ENCODE measurements around the gene PYGB. TPM values are rescaled to one million over a fixed set of nuclear protein-coding genes. Genes with fewer than 3 reads are reported as not detected.
A peak's percentile ranks its signal among the peaks of the same experiment; 100 is the strongest.

The PYGB gene
- total RNA-seq, 1 donor, result 194 TPM

DNA sequence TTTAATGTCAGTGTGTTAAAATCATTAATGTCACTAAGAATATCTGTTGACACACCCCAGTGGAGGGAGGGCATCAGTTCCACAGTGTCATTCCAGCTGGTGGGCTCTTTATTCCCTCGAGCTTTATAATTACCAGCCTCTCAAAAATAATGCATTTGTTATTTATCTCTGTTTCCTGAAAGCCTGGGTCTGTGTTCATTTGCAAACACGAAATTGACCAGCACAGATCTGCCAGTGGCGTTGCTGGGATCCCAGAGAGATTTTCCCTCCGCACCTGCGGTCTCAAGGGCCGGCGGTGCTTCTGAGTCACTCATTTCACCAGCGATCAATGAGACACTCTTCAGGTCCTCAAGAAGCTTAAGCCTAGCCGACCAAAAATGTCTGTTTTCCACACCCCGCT, 5.7 kb upstream of the PYGB start:
- TF ChIP-seq CTCF (IDR thresholded peaks at IDR 0.05; ENCODE audit: extremely low read depth, low read depth, low read length), result no peak
- H3K27ac ChIP-seq (ENCODE audit: low read depth, low read length), result no peak overlapping the region
- peaks cover 28% of the 10 kb centered on the region for H3K4me1 ChIP-seq (ENCODE audit: insufficient read depth, low read length)
- no peaks in the 10 kb centered on the region for H3K36me3 ChIP-seq (ENCODE audit: insufficient read depth, low read length)
- no peaks in the 10 kb centered on the region for H3K79me2 ChIP-seq (ENCODE audit: insufficient read depth, low read length)
- no peaks in the 10 kb centered on the region for H3K27me3 ChIP-seq (ENCODE audit: insufficient read depth, low read length)
- no peaks in the 10 kb centered on the region for H4K20me1 ChIP-seq (ENCODE audit: insufficient read depth, low read length)
- peak; percentile 68 for DNase-seq (ENCODE audit: insufficient read length, low spot score, missing footprints)
- H3K4me3 ChIP-seq (ENCODE audit: insufficient read depth, low read length), result no peak overlapping the region
- no peak overlapping the region for H2AFZ ChIP-seq (ENCODE audit: low read length)
- no peaks in the 10 kb centered on the region for H3K9me3 ChIP-seq (ENCODE audit: low read depth, low read length)
- H3K4me2 ChIP-seq (ENCODE audit: insufficient read depth, low read length), result no peak overlapping the region

GRCh38 chr20:25243416-25243979, 4.4 kb upstream of the PYGB start:
- H2AFZ ChIP-seq (ENCODE audit: low read length), result no peak overlapping the region
- TF ChIP-seq CTCF (IDR thresholded peaks at IDR 0.05; ENCODE audit: extremely low read depth, low read depth, low read length), result no peak
- peaks cover 2% of the 10 kb centered on the region for H3K79me2 ChIP-seq (ENCODE audit: insufficient read depth, low read length)
- peaks cover 21% of the 10 kb centered on the region for H3K4me1 ChIP-seq (ENCODE audit: insufficient read depth, low read length)
- H3K27me3 ChIP-seq (ENCODE audit: insufficient read depth, low read length), result no peaks in the 10 kb centered on the region
- no peak overlapping the region for H3K4me3 ChIP-seq (ENCODE audit: insufficient read depth, low read length)
- H3K27ac ChIP-seq (ENCODE audit: low read depth, low read length), result no peak overlapping the region
- H3K36me3 ChIP-seq (ENCODE audit: insufficient read depth, low read length), result no peaks in the 10 kb centered on the region
- H3K9me3 ChIP-seq (ENCODE audit: low read depth, low read length), result no peaks in the 10 kb centered on the region
- H4K20me1 ChIP-seq (ENCODE audit: insufficient read depth, low read length), result no peaks in the 10 kb centered on the region
- DNase-seq (ENCODE audit: insufficient read length, low spot score, missing footprints), result no peak
- H3K4me2 ChIP-seq (ENCODE audit: insufficient read depth, low read length), result no peak overlapping the region

GRCh38 chr20:25244976-25245375, 2.9 kb upstream of the PYGB start:
- H3K4me3 ChIP-seq (ENCODE audit: insufficient read depth, low read length), result no peak overlapping the region
- H3K27me3 ChIP-seq (ENCODE audit: insufficient read depth, low read length), result no peaks in the 10 kb centered on the region
- H2AFZ ChIP-seq (ENCODE audit: low read length), result no peak overlapping the region
- H3K9me3 ChIP-seq (ENCODE audit: low read depth, low read length), result no peaks in the 10 kb centered on the region
- TF ChIP-seq CTCF (IDR thresholded peaks at IDR 0.05; ENCODE audit: extremely low read depth, low read depth, low read length), result no peak
- no peak overlapping the region for H3K4me2 ChIP-seq (ENCODE audit: insufficient read depth, low read length)
- DNase-seq (ENCODE audit: insufficient read length, low spot score, missing footprints), result no peak
- H3K27ac ChIP-seq (ENCODE audit: low read depth, low read length), result no peak overlapping the region
- H3K79me2 ChIP-seq (ENCODE audit: insufficient read depth, low read length), result peaks cover 17% of the 10 kb centered on the region
- H3K36me3 ChIP-seq (ENCODE audit: insufficient read depth, low read length), result no peaks in the 10 kb centered on the region
- peaks cover 23% of the 10 kb centered on the region for H3K4me1 ChIP-seq (ENCODE audit: insufficient read depth, low read length)
- H4K20me1 ChIP-seq (ENCODE audit: insufficient read depth, low read length), result peaks cover 14% of the 10 kb centered on the region

DNA sequence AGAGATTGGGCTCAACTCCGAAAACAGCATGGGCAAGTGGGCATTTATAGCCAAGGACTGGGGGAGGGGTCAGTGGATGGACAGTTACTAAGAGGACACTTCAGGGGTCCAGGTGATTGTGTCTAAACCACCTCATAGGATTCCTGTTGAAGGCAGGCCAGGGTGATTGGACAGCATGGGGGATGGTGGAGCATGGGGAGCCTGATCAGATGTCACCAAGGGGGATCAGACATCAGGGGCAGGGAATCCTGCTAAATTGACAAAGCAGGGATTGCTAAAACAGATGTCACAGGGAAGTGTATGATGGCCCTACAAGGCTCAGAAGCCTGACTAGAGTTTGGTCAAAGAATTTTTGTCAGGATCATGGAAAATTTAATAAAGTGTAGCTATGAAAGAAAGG, 2.4 kb upstream of the PYGB start:
- Histone ChIP-seq H3K27ac (ENCODE audit: low read depth, low read length) (no peak overlapping the region), H4K20me1 (ENCODE audit: insufficient read depth, low read length) (peaks cover 19% of the 10 kb centered on the region), H3K4me2 (ENCODE audit: insufficient read depth, low read length) (no peak overlapping the region), H3K4me3 (ENCODE audit: insufficient read depth, low read length) (no peak overlapping the region), H3K4me1 (ENCODE audit: insufficient read depth, low read length) (peaks cover 28% of the 10 kb centered on the region), H2AFZ (ENCODE audit: low read length) (no peak overlapping the region), H3K27me3 (ENCODE audit: insufficient read depth, low read length) (no peaks in the 10 kb centered on the region), H3K79me2 (ENCODE audit: insufficient read depth, low read length) (peaks cover 22% of the 10 kb centered on the region), H3K36me3 (ENCODE audit: insufficient read depth, low read length) (no peaks in the 10 kb centered on the region), H3K9me3 (ENCODE audit: low read depth, low read length) (no peaks in the 10 kb centered on the region)
- no peak for TF ChIP-seq CTCF (IDR thresholded peaks at IDR 0.05; ENCODE audit: extremely low read depth, low read depth, low read length)
- DNase-seq (ENCODE audit: insufficient read length, low spot score, missing footprints), result no peak
